SK-N-SH treated with all-trans-retinoic acid at 6 μM for 48 hours (cell line): ENCODE data around the gene FDXACB1.

Experiments
- ATAC-seq: fragments of 200-7000 bp; cut with Tn5 transposase; 3 replicates; pipeline ENCODE4 v1.9.1; 2020; ENCODE audit warnings: mild to moderate bottlenecking, moderate library complexity
- ARNTL ChIP-seq: fragments of 450-650 bp; formaldehyde crosslinking; IDR thresholded peaks from 2 replicates; pipeline ENCODE4 v1.5.0; 2020; ENCODE audit warnings: low read depth, mild to moderate bottlenecking, moderate library complexity, borderline replicate concordance
- BACH2 ChIP-seq: fragments of 250-450 bp; sonication (Bioruptor Pico); IDR thresholded peaks from 2 replicates; pipeline ENCODE4 v1.9.0; 2021; ENCODE audit warnings: mild to moderate bottlenecking, borderline replicate concordance
- CSDC2 ChIP-seq: fragments of 250-450 bp; sonication (Bioruptor Pico); IDR thresholded peaks from 2 replicates; pipeline ENCODE4 v1.5.0; 2020; ENCODE audit warnings: mild to moderate bottlenecking, moderate library complexity
- CSRNP3 ChIP-seq: fragments of 250-450 bp; sonication (Bioruptor Pico); IDR thresholded peaks from 2 replicates; pipeline ENCODE4 v1.5.1; 2021; ENCODE audit warnings: mild to moderate bottlenecking, moderate library complexity
- ESRRG ChIP-seq: fragments of 250-450 bp; sonication (Bioruptor Pico); IDR thresholded peaks from 2 replicates; pipeline ENCODE4 v1.6.1; 2021; ENCODE audit warnings: mild to moderate bottlenecking
- GLIS3 ChIP-seq: fragments of 250-450 bp; sonication (Bioruptor Pico); IDR thresholded peaks from 2 replicates; pipeline ENCODE4 v1.5.0; 2020; ENCODE audit warnings: mild to moderate bottlenecking, moderate library complexity
- ISL1 ChIP-seq: fragments of 250-450 bp; sonication (Bioruptor Pico); IDR thresholded peaks from 2 replicates; pipeline ENCODE4 v2.1.2; 2022; ENCODE audit warnings: mild to moderate bottlenecking, moderate library complexity
- OSR1 ChIP-seq: fragments of 250-450 bp; sonication (Bioruptor Pico); IDR thresholded peaks from 2 replicates; pipeline ENCODE4 v1.8.0; 2022; ENCODE audit warnings: moderate library complexity, mild to moderate bottlenecking, inconsistent platforms
- PPARA ChIP-seq: fragments of 250-450 bp; sonication (Bioruptor Pico); IDR thresholded peaks from 2 replicates; pipeline ENCODE4 v1.5.0; 2020; ENCODE audit warnings: mild to moderate bottlenecking, borderline replicate concordance
- RARB ChIP-seq: fragments of 250-450 bp; sonication (Bioruptor Pico); IDR thresholded peaks from 2 replicates; pipeline ENCODE4 v1.8.0; 2021; ENCODE audit warnings: mild to moderate bottlenecking, moderate library complexity
- SNAI2 ChIP-seq: fragments of 250-450 bp; sonication (Bioruptor Pico); IDR thresholded peaks from 2 replicates; pipeline ENCODE4 v1.5.0; 2020; ENCODE audit warnings: mild to moderate bottlenecking, moderate library complexity
- TCF4 ChIP-seq: fragments of 250-450 bp; sonication (Bioruptor Pico); IDR thresholded peaks from 2 replicates; pipeline ENCODE4 v1.8.0; 2021; ENCODE audit warnings: mild to moderate bottlenecking, moderate library complexity, borderline replicate concordance
- TOX ChIP-seq: fragments of 250-450 bp; sonication (Bioruptor Pico); IDR thresholded peaks from 2 replicates; pipeline ENCODE4 v1.8.0; 2021; ENCODE audit warnings: mild to moderate bottlenecking, moderate library complexity, borderline replicate concordance
- ZC3H10 ChIP-seq: fragments of 250-450 bp; sonication (Bioruptor Pico); IDR thresholded peaks from 2 replicates; pipeline ENCODE4 v1.5.1; 2021; ENCODE audit warnings: mild to moderate bottlenecking, moderate library complexity
- ZFP3 ChIP-seq: fragments of 250-450 bp; sonication (Bioruptor Pico); IDR thresholded peaks from 2 replicates; pipeline ENCODE4 v1.5.0; 2020; ENCODE audit warnings: mild to moderate bottlenecking, moderate library complexity
- ZFP30 ChIP-seq: fragments of 450-650 bp; formaldehyde crosslinking; IDR thresholded peaks from 2 replicates; pipeline ENCODE4 v1.5.0; 2022; ENCODE audit warnings: mild to moderate bottlenecking, moderate library complexity
- ZNF565 ChIP-seq: fragments of 450-650 bp; formaldehyde crosslinking; conservative IDR thresholded peaks from 2 replicates; pipeline ENCODE4 v1.5.0; 2020; ENCODE audit warnings: low read depth, mild to moderate bottlenecking, moderate library complexity
- ZNF70 ChIP-seq: fragments of 450-650 bp; formaldehyde crosslinking; IDR thresholded peaks from 2 replicates; pipeline ENCODE4 v1.5.0; 2020; ENCODE audit warnings: mild to moderate bottlenecking, moderate library complexity
- ZNF8 ChIP-seq: fragments of 450-650 bp; formaldehyde crosslinking; IDR thresholded peaks from 2 replicates; pipeline ENCODE4 v1.5.0; 2020; ENCODE audit warnings: mild to moderate bottlenecking, moderate library complexity
- TF ChIP-seq, protein P1 (sequence below): fragments of 250-450 bp; sonication (Bioruptor Pico); IDR thresholded peaks from 2 replicates; pipeline ENCODE4 v1.8.0; 2021; ENCODE audit warnings: low read depth, mild to moderate bottlenecking, moderate library complexity, borderline replicate concordance
- TF ChIP-seq, protein P2 (sequence below): fragments of 250-450 bp; sonication (Bioruptor Pico); IDR thresholded peaks from 2 replicates; pipeline ENCODE4 v1.5.1; 2020; ENCODE audit warnings: low read depth, mild to moderate bottlenecking, moderate library complexity

Gene FDXACB1

GRCh38 chr11:111917788-111918187, 38.8 kb upstream of the FDXACB1 start:
- TF ChIP-seq TOX (CRISPR knock-in tag): no peak
- TF ChIP-seq SNAI2 (CRISPR knock-in tag): no peak
- TF ChIP-seq ESRRG (CRISPR knock-in tag): no peak
- ATAC-seq: no peak

- TF ChIP-seq ZFP3 (CRISPR knock-in tag) (no peak), ZNF565 (CRISPR knock-in tag) (no peak)
- TF ChIP-seq, protein P1, sequence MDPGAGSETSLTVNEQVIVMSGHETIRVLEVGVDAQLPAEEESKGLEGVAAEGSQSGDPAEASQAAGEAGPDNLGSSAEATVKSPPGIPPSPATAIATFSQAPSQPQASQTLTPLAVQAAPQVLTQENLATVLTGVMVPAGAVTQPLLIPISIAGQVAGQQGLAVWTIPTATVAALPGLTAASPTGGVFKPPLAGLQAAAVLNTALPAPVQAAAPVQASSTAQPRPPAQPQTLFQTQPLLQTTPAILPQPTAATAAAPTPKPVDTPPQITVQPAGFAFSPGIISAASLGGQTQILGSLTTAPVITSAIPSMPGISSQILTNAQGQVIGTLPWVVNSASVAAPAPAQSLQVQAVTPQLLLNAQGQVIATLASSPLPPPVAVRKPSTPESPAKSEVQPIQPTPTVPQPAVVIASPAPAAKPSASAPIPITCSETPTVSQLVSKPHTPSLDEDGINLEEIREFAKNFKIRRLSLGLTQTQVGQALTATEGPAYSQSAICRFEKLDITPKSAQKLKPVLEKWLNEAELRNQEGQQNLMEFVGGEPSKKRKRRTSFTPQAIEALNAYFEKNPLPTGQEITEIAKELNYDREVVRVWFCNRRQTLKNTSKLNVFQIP: no peak
- ATAC-seq: no peak
Observed at GRCh38 chr11:111917312-111917711, 38.3 kb upstream of the FDXACB1 start.

DNA sequence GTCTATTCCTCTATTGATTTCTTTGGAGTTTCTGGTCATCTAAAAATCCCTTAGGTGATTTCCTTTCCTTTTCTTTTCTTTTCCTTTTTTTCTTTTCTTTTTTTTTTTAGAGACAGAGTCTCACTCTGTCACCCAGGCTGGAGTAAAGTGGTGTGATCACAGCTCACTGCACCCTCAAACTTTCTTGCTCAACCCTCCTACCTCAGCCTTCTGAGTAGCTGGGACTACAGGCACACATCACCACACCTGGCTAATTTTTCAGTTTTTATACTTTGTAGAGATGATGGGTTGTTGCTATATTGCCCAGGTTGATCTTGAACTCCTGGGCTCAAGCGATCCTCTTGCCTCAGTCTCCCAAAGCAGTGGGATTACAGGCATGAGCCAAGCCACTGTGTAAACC, 37.8 kb upstream of the FDXACB1 start:
- no peak for ATAC-seq
- TF ChIP-seq, protein P1: no peak
- no peak for TF ChIP-seq SNAI2 (CRISPR knock-in tag)
- TF ChIP-seq ZC3H10 (CRISPR knock-in tag): no peak
- no peak for TF ChIP-seq BACH2 (CRISPR knock-in tag)
- TF ChIP-seq, all 23 proteins: peak for 0

- TF ChIP-seq PPARA (no peak), CSDC2 (no peak), ZNF70 (CRISPR knock-in tag) (no peak), CSRNP3 (CRISPR knock-in tag) (no peak), ZC3H10 (CRISPR knock-in tag) (no peak), ISL1 (CRISPR knock-in tag) (no peak), OSR1 (no peak), ESRRG (CRISPR knock-in tag) (no peak), BACH2 (CRISPR knock-in tag) (no peak), TCF4 (CRISPR knock-in tag) (no peak), ZFP3 (CRISPR knock-in tag) (no peak), ZNF565 (CRISPR knock-in tag) (no peak)
- TF ChIP-seq, protein P2, sequence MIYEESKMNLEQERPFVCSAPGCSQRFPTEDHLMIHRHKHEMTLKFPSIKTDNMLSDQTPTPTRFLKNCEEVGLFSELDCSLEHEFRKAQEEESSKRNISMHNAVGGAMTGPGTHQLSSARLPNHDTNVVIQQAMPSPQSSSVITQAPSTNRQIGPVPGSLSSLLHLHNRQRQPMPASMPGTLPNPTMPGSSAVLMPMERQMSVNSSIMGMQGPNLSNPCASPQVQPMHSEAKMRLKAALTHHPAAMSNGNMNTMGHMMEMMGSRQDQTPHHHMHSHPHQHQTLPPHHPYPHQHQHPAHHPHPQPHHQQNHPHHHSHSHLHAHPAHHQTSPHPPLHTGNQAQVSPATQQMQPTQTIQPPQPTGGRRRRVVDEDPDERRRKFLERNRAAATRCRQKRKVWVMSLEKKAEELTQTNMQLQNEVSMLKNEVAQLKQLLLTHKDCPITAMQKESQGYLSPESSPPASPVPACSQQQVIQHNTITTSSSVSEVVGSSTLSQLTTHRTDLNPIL (CRISPR knock-in tag): no peak
- ATAC-seq: no peak
Observed at GRCh38 chr11:111913997-111914396, 35.0 kb upstream of the FDXACB1 start.

DNA sequence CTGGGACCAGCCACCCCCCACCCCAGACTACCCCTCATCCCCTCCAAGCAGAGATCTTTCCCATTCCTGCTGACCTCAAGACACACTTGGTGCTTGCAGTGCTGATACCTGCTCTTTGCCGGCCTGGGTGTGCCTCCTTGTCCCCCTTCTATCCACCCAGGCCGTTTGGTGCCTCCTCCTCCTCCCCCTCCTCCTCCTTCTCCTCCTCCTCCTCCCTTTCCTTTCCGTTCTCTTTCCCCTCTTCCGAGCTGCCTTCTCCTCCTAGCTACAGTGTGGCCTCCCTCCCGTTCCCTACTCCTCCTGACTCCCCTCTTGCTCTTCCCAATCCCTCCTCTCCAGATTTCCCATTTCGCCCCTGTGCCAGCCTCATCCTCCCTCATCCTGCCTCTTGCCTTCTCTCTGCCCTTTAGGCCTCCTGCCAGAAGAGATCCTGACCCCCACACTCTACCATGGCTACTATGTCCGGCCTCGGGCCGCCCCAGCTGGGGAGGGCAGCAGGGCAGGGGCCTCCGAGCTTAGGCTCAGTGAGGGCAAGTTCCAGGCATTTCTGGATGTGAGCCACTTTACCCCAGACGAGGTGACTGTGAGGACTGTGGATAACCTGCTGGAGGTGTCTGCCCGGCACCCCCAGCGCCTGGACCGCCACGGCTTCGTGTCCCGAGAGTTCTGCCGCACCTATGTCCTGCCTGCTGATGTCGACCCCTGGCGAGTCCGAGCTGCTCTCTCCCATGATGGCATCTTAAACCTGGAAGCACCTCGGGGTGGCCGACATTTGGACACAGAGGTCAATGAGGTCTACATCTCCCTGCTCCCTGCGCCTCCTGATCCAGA, 34.3 kb upstream of the FDXACB1 start:
- no peak for ATAC-seq

More for the DNA sequence above, 34.3 kb upstream of the FDXACB1 start:
- TF ChIP-seq ARNTL (CRISPR knock-in tag) (no peak), RARB (CRISPR knock-in tag) (no peak), TOX (CRISPR knock-in tag) (no peak), ZNF565 (CRISPR knock-in tag) (no peak), GLIS3 (no peak), ZFP30 (CRISPR knock-in tag) (no peak), PPARA (no peak), ESRRG (CRISPR knock-in tag) (no peak), ZNF8 (CRISPR knock-in tag) (no peak), ZFP3 (CRISPR knock-in tag) (no peak), CSRNP3 (CRISPR knock-in tag) (no peak), ISL1 (CRISPR knock-in tag) (no peak), CSDC2 (no peak)
- TF ChIP-seq, protein P2 (CRISPR knock-in tag): no peak
- TF ChIP-seq, protein P1: no peak
- TF ChIP-seq, all 23 proteins: peak for 0
